GM15510 (cell line): ENCODE data around the gene SLC26A1.

ENCODE experiments used
- POLR2A ChIP-seq: IDR thresholded peaks from 3 replicates; pipeline ENCODE4 v1.6.1; 2011; ENCODE audit warnings: borderline replicate concordance; ENCODE audit not compliant: insufficient read length; ENCODE audit errors: extremely low read depth

Gene SLC26A1

GRCh38 chr4:961351-962230 lies 31.6 kb downstream of the SLC26A1 start:
- no peak for TF ChIP-seq POLR2A

DNA sequence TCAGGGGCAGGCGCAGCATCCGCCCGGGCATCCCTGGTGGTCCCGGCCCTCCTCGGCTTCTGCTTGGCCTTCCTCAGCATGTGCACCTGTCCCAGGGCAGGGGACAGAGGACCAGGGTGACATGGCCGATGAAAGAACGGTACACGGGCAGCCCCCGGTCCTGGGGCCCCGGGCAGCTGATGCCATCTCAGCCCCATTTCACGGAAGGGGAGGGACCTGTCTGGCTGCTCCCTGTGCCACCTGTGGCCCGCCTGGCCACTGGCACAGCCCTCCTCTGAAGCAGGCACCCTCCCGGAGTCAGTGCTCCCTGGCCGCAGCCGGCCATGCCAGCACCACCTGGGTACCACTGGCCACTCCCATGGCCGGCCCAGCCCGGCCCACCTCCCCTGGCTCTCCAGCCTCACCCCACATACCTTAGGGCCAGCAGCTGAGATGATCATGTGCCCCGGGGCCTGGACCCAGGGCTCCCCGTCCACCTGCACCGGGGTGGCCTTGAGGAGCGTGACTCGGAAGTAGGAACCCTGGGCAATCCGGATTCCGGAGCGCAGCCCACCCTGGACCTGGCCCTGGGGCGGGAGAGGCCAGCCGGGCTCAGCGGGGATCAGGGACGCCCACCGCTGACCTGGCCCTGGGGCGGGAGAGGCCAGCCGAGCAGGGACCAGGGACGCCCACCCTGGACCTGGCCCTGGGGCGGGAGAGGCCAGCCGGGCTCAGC lies 32.4 kb downstream of the SLC26A1 start:
- no peak for TF ChIP-seq POLR2A

- TF ChIP-seq POLR2A: no peak
These were observed 33.0 kb downstream of the SLC26A1 start for GRCh38 chr4:960140-960635.

- TF ChIP-seq POLR2A: no peak
These were observed 33.7 kb downstream of the SLC26A1 start for GRCh38 chr4:959338-960139.

GRCh38 chr4:958696-959337 lies 34.4 kb downstream of the SLC26A1 start:
- no peak for TF ChIP-seq POLR2A

- no peak for TF ChIP-seq POLR2A
These were observed 34.9 kb downstream of the SLC26A1 start for GRCh38 chr4:958314-958665.

- no peak for TF ChIP-seq POLR2A
These were observed 35.5 kb downstream of the SLC26A1 start for GRCh38 chr4:957581-958313.

GRCh38 chr4:957231-957580 lies 36.0 kb downstream of the SLC26A1 start:
- no peak for TF ChIP-seq POLR2A

GRCh38 chr4:956531-957230 lies 36.5 kb downstream of the SLC26A1 start:
- TF ChIP-seq POLR2A: no peak

- no peak for TF ChIP-seq POLR2A
These were observed 37.2 kb downstream of the SLC26A1 start for GRCh38 chr4:955931-956381.

GRCh38 chr4:955161-955921 lies 37.9 kb downstream of the SLC26A1 start:
- TF ChIP-seq POLR2A: no peak

DNA sequence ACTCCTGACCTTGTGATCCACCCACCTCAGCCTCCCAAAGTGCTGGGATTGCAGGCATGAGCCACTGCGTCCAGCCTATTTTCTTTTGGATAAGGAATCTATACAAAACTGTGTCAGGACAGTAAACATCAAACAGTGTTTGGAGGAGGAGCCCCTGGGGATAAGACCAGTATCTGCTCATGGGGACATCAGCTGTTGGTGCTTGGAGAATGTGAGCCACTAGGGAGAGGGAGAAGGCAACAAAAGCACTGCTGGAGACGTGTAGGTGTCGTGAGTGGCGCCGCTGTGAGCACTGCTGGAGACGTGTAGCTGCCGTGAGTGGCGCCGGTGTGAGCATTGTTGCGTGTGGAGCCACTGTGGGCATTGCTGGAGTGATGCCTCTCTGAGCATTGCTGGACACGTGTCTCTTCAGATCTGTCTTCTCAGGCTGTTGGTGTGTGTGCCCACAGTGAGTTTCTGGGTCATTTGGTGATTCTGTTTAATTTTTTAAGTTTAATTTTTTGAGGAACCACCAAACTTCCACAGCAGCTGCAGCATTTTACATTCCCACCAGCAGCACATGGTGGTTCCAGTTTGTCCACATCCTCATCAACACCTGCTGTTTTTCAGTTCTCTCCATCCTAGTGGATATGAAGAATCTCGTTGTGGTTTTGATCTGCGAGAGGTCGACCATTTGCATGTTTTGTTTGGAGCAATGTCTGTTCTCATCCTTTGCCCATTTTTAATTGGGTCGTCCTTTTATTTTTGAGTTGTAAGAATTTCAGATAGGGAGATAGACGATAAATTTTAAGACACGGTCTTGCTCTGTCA lies 38.8 kb downstream of the SLC26A1 start:
- no peak for TF ChIP-seq POLR2A
